GM12878 (cell line): Measurements from ENCODE around the gene DNHD1.

Experiments
- MTA2 ChIP-seq: fragments of 450-650 bp; IDR thresholded peaks from 2 replicates; pipeline ENCODE4 v1.6.1; 2016; ENCODE audit warnings: low read depth, mild to moderate bottlenecking, moderate library complexity
- POLR2A ChIP-seq: IDR thresholded peaks from 2 replicates; pipeline ENCODE4 v1.6.1; 2011; ENCODE audit warnings: low read depth, mild to moderate bottlenecking, low read length
- RAD21 ChIP-seq: IDR thresholded peaks from 2 replicates; pipeline ENCODE4 v1.6.1; 2011; ENCODE audit warnings: mild to moderate bottlenecking, low read depth, low read length, moderate library complexity; ENCODE audit not compliant: insufficient read depth
- ZNF24 ChIP-seq: fragments of 450-650 bp; IDR thresholded peaks from 2 replicates; pipeline ENCODE4 v1.6.1; 2017; ENCODE audit warnings: antibody characterized with exemption, mild to moderate bottlenecking
- TF ChIP-seq, protein P1 (sequence below): fragments of 450-650 bp; IDR thresholded peaks from 2 replicates; pipeline ENCODE4 v1.6.1; 2016; ENCODE audit warnings: mild to moderate bottlenecking
- TF ChIP-seq, protein P2 (sequence below), 3 experiments: IDR thresholded peaks in 2 of 3; conservative IDR thresholded peaks in 1 of 3; 2 replicates each; pipeline ENCODE4 v1.5.1; 2011; ENCODE audit warnings: low read depth in 3 of 3, low read length in 3 of 3, mild to moderate bottlenecking in 3 of 3, control low read depth in 2 of 3, moderate library complexity in 2 of 3, inconsistent platforms in 1 of 3, mixed read lengths in 1 of 3; ENCODE audit not compliant: control insufficient read depth in 2 of 3, insufficient read depth in 1 of 3; ENCODE audit errors: extremely low read depth in 1 of 3

DNA sequence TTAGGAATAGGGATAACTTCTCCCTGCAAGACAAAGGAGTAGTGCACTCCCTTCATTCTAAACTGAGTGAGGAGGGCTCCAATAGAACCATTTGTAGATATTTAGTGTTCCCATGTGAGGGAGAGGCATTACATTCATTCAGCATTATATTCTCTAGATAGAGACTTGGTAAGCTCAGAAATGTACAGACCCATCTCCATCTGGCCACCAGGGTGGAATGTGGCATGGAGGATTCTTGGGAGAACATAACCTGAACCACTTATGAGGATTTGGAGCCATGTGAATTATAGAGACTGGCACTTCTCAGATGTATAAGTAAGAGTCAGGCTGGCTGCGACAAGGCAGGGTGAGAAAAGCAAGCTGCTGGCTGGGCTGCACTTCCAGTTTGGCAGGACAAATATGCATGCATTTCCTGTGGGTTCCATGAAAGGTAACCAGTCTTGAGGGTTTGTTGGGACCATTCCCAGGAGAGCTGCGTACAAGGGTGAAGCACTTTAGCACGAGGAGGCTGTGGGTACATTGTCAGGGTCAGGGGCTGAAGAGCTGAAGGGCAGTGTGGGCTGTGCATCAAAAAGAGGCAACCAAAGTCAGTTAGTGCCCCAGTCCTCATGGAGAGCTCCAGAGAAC, 97.2 kb downstream of the DNHD1 start:
- TF ChIP-seq POLR2A: no peak
- TF ChIP-seq ZNF24: no peak
- TF ChIP-seq MTA2: no peak
- TF ChIP-seq, protein P1, sequence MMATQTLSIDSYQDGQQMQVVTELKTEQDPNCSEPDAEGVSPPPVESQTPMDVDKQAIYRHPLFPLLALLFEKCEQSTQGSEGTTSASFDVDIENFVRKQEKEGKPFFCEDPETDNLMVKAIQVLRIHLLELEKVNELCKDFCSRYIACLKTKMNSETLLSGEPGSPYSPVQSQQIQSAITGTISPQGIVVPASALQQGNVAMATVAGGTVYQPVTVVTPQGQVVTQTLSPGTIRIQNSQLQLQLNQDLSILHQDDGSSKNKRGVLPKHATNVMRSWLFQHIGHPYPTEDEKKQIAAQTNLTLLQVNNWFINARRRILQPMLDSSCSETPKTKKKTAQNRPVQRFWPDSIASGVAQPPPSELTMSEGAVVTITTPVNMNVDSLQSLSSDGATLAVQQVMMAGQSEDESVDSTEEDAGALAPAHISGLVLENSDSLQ: no peak
- TF ChIP-seq, protein P2, sequence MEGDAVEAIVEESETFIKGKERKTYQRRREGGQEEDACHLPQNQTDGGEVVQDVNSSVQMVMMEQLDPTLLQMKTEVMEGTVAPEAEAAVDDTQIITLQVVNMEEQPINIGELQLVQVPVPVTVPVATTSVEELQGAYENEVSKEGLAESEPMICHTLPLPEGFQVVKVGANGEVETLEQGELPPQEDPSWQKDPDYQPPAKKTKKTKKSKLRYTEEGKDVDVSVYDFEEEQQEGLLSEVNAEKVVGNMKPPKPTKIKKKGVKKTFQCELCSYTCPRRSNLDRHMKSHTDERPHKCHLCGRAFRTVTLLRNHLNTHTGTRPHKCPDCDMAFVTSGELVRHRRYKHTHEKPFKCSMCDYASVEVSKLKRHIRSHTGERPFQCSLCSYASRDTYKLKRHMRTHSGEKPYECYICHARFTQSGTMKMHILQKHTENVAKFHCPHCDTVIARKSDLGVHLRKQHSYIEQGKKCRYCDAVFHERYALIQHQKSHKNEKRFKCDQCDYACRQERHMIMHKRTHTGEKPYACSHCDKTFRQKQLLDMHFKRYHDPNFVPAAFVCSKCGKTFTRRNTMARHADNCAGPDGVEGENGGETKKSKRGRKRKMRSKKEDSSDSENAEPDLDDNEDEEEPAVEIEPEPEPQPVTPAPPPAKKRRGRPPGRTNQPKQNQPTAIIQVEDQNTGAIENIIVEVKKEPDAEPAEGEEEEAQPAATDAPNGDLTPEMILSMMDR (IDR thresholded peaks at IDR 0.05 in 2 of 3, conservative IDR thresholded peaks at IDR 0.05 in 1 of 3; ENCODE audit: control insufficient read depth in 2 of 3, extremely low read depth in 1 of 3, insufficient read depth in 1 of 3, low read depth in 3 of 3, low read length in 3 of 3): no peak
- TF ChIP-seq RAD21: no peak
